GM23248 (cell line): ENCODE measurements around the gene SBK3. TPM values are rescaled to one million over a fixed set of nuclear protein-coding genes. Genes with fewer than 3 reads are reported as not detected.

Source experiments
- DNase-seq: peaks from one replicate; pipeline ENCODE4 v3.0.0-alpha.2; 2015
- H2AFZ ChIP-seq: fragments of 200-600 bp; sonication (generic); 2 replicates; pipeline ENCODE4 v1.6.1; 2016; ENCODE audit warnings: antibody characterized with exemption
- H3F3A ChIP-seq: fragments of 200-600 bp; sonication (generic); 2 replicates; pipeline ENCODE4 v1.6.1; 2016; ENCODE audit warnings: mild to moderate bottlenecking, antibody characterized with exemption, mixed run types; ENCODE audit not compliant: insufficient read depth
- H3K27ac ChIP-seq: fragments of 200-600 bp; sonication (generic); 2 replicates; pipeline ENCODE4 v1.5.1; 2016; ENCODE audit warnings: mild to moderate bottlenecking
- H3K27me3 ChIP-seq: fragments of 200-600 bp; sonication (generic); replicated peaks from 2 replicates; pipeline ENCODE4 v1.6.1; 2016; ENCODE audit warnings: mild to moderate bottlenecking; ENCODE audit not compliant: insufficient read depth
- H3K36me3 ChIP-seq: fragments of 200-600 bp; sonication (generic); 2 replicates; pipeline ENCODE4 v1.6.1; 2016; ENCODE audit warnings: low read depth, mild to moderate bottlenecking
- H3K4me1 ChIP-seq: fragments of 200-600 bp; sonication (generic); 2 replicates; pipeline ENCODE4 v1.6.1; 2016; ENCODE audit warnings: mild to moderate bottlenecking; ENCODE audit not compliant: insufficient read depth
- H3K4me2 ChIP-seq: fragments of 200-600 bp; sonication (generic); one replicate; pipeline ENCODE4 v1.6.1; 2016; ENCODE audit warnings: mild to moderate bottlenecking; ENCODE audit not compliant: unreplicated experiment
- H3K4me3 ChIP-seq: fragments of 200-600 bp; sonication (generic); 2 replicates; pipeline ENCODE4 v1.5.1; 2016; ENCODE audit warnings: mild to moderate bottlenecking
- H3K79me2 ChIP-seq: fragments of 200-600 bp; sonication (generic); 2 replicates; pipeline ENCODE4 v1.6.1; 2016; ENCODE audit warnings: mild to moderate bottlenecking; ENCODE audit not compliant: insufficient read depth
- H3K9ac ChIP-seq: fragments of 200-600 bp; sonication (generic); 2 replicates; pipeline ENCODE4 v1.6.1; 2016; ENCODE audit warnings: mild to moderate bottlenecking
- H3K9me2 ChIP-seq: fragments of 200-600 bp; sonication (generic); 2 replicates; pipeline ENCODE4 v1.6.1; 2016; ENCODE audit warnings: mixed run types, mild to moderate bottlenecking, moderate library complexity; ENCODE audit not compliant: insufficient read depth
- H3K9me3 ChIP-seq: fragments of 200-600 bp; sonication (generic); one replicate; pipeline ENCODE4 v1.6.1; 2017; ENCODE audit warnings: low read depth
- H4K20me1 ChIP-seq: fragments of 200-600 bp; sonication (generic); 2 replicates; pipeline ENCODE4 v1.6.0; 2016; ENCODE audit not compliant: insufficient read depth
- EZH2 ChIP-seq: fragments of 200-600 bp; sonication (generic); IDR thresholded peaks from 2 replicates; pipeline ENCODE4 v1.6.1; 2018; ENCODE audit warnings: antibody characterized with exemption, mild to moderate bottlenecking; ENCODE audit not compliant: insufficient read depth, poor library complexity, severe bottlenecking
- EZH2phosphoT487 ChIP-seq: fragments of 200-600 bp; sonication (generic); IDR thresholded peaks from 2 replicates; pipeline ENCODE4 v1.6.1; 2018; ENCODE audit warnings: antibody characterized with exemption, moderate library complexity, mild to moderate bottlenecking, low read depth; ENCODE audit not compliant: insufficient read depth
- WGBS, 2 experiments: methylation state at CpG; one replicate each; pipeline ENCODE4 v1.1.6; 2015 to 2017; ENCODE audit warnings: low lambda C conversion rate in 2 of 2, low coverage in 1 of 2; ENCODE audit errors: missing lambda C conversion rate in 2 of 2; 5-methylcytosine and 5-hydroxymethylcytosine counted together
- in situ Hi-C: fragments of 300-500 bp; cut with MboI; formaldehyde crosslinking; loops from 2 replicates; pipeline ENCODE4 v1.15.0; 2020
- polyA plus RNA-seq: library from polyadenylated mRNA; unstranded; fragments of >200 nt; fragmentation: Nextera tagmentation; extraction: Ambion mirVana; gene quantifications from 2 replicates; pipeline ENCODE4 v1.2.1, GENCODE V29; 2016
- total RNA-seq: library from RNA; depleted of rRNA; stranded (reverse); fragments of >200 nt; shearing (Covaris generic); gene quantifications from 2 replicates; pipeline ENCODE4 v1.2.3, GENCODE V29; 2014

SBK3 gene
- total and polyA plus RNA-seq, 2 experiments from 2014 or later = not detected

GRCh38 chr19:55567708-55568328 is 22.5 kb upstream of the SBK3 start:
- no peaks in the 10 kb centered on the region for H3K36me3 ChIP-seq
- no peak for DNase-seq
- no peaks in the 10 kb centered on the region for H3K9me3 ChIP-seq
- no peaks in the 10 kb centered on the region for H3K4me1 ChIP-seq
- H3K27me3 ChIP-seq = no peaks in the 10 kb centered on the region; the same call in 1 of the 2 replicates
- no peak overlapping the region for H2AFZ ChIP-seq
- no peaks in the 10 kb centered on the region for H4K20me1 ChIP-seq
- no peaks in the 10 kb centered on the region for H3F3A ChIP-seq
- no peak overlapping the region for H3K4me3 ChIP-seq
- no peak overlapping the region for H3K4me2 ChIP-seq
- no peak overlapping the region for H3K27ac ChIP-seq
- no peak overlapping the region for H3K9ac ChIP-seq
- in situ Hi-C loops = no loop called here
- no peaks in the 10 kb centered on the region for H3K9me2 ChIP-seq
- TF ChIP-seq EZH2phosphoT487 (no peak), EZH2 (no peak)
- H3K79me2 ChIP-seq = no peaks in the 10 kb centered on the region

DNA sequence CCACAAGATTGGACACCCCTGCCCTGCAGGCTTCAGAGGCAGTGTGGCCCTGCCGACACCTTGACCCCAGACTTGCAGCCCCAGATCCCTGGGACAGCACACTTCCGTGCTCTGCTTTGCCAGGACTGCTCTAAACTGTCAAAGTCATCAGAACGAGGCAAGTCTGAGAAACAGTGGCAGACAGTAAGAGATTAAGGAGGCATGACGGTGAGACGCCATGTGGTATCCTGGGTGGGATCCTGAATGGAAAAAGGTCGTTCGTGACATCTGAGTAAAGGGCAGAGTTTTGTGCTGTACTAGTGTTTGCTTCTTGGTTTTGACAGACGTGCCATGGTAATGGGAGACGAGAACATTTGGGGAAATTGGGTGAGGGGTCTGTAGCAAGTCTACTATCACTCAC is 21.5 kb upstream of the SBK3 start:
- in situ Hi-C loops = no loop called here
- WGBS, 2 experiments = 26% methylated on average over 9 of the region's 9 CpGs
- H3K27me3 ChIP-seq = no peaks in the 10 kb centered on the region; the same call in 1 of the 2 replicates
- no peaks in the 10 kb centered on the region for H3K4me1 ChIP-seq
- no peak for TF ChIP-seq EZH2
- TF ChIP-seq EZH2phosphoT487 = no peak
- no peak overlapping the region for H3K4me3 ChIP-seq
- no peaks in the 10 kb centered on the region for H3K9me2 ChIP-seq
- H3K4me2 ChIP-seq = no peak overlapping the region
- H4K20me1 ChIP-seq = no peaks in the 10 kb centered on the region
- H3K9me3 ChIP-seq = no peaks in the 10 kb centered on the region
- H2AFZ ChIP-seq = no peak overlapping the region
- H3K36me3 ChIP-seq = no peaks in the 10 kb centered on the region
- H3K79me2 ChIP-seq = no peaks in the 10 kb centered on the region
- no peak for DNase-seq
- H3K9ac ChIP-seq = no peak overlapping the region
- H3F3A ChIP-seq = no peaks in the 10 kb centered on the region
- H3K27ac ChIP-seq = no peak overlapping the region

- in situ Hi-C loops = no loop called here
These were observed 17.9 kb upstream of the SBK3 start for GRCh38 chr19:55563261-55563690.

DNA sequence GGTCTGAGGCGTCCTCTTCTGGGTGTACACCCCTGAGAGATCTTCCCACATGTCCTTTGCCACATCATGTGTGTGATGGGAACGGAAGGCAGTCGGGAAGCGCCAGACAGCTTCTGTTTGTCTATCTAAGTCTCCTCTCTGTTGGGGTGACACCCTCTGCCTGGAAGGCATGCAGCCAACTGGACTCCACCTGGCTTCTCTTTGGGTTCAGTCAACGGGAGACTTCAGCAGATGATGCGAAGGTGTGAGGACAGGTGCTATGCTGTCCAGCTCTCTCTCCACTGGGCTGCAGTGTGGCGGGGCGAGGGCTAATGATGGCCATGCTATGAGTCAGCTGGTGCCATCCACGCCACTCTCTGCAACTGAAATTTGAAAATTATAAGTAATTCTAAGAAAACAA is 14.3 kb upstream of the SBK3 start:
- Histone ChIP-seq H3F3A (no peaks in the 10 kb centered on the region), H4K20me1 (no peaks in the 10 kb centered on the region), H3K4me3 (no peak overlapping the region), H3K27ac (no peak overlapping the region), H3K27me3 (no peaks in the 10 kb centered on the region; the same call in 1 of the 2 replicates), H3K79me2 (no peaks in the 10 kb centered on the region), H3K36me3 (no peaks in the 10 kb centered on the region), H3K4me2 (no peak overlapping the region), H3K9me3 (no peaks in the 10 kb centered on the region), H3K4me1 (no peaks in the 10 kb centered on the region), H3K9me2 (no peaks in the 10 kb centered on the region), H3K9ac (no peak overlapping the region), H2AFZ (no peak overlapping the region)
- in situ Hi-C loops = no loop called here
- TF ChIP-seq EZH2 = no peak
- no peak for TF ChIP-seq EZH2phosphoT487
- no peak for DNase-seq
- 51 to 59% methylated on average over 8 to 9 of the region's 9 CpGs for WGBS, 2 experiments

More at GRCh38 chr19:55563261-55563690, 17.9 kb upstream of the SBK3 start:
- Histone ChIP-seq H3K9ac (no peak overlapping the region), H3K9me2 (no peaks in the 10 kb centered on the region), H3K27ac (no peak overlapping the region), H3K4me1 (no peaks in the 10 kb centered on the region), H3K79me2 (no peaks in the 10 kb centered on the region), H3F3A (no peaks in the 10 kb centered on the region), H2AFZ (no peak overlapping the region), H3K27me3 (no peaks in the 10 kb centered on the region; the same call in 1 of the 2 replicates), H3K4me3 (no peak overlapping the region), H3K4me2 (no peak overlapping the region), H4K20me1 (no peaks in the 10 kb centered on the region), H3K36me3 (no peaks in the 10 kb centered on the region), H3K9me3 (no peaks in the 10 kb centered on the region)
- DNase-seq = peak; percentile 60
- TF ChIP-seq EZH2 = no peak
- 14 to 15% methylated on average over 8 to 12 of the region's 12 CpGs for WGBS, 2 experiments

GRCh38 chr19:55554741-55555152 is 9.4 kb upstream of the SBK3 start:
- 59 to 61% methylated on average over 8 of the region's 8 CpGs for WGBS, 2 experiments
- no peaks in the 10 kb centered on the region for H4K20me1 ChIP-seq
- peaks cover 5% of the 10 kb centered on the region; the same call in 1 of the 2 replicates for H3K4me1 ChIP-seq
- H3K9me2 ChIP-seq = no peaks in the 10 kb centered on the region
- no peaks in the 10 kb centered on the region for H3K27me3 ChIP-seq
- no peaks in the 10 kb centered on the region for H3K79me2 ChIP-seq
- no peak overlapping the region for H2AFZ ChIP-seq
- H3K9me3 ChIP-seq = no peaks in the 10 kb centered on the region
- peaks cover 3% of the 10 kb centered on the region; the same call in 1 of the 2 replicates for H3F3A ChIP-seq
- in situ Hi-C loops = no loop called here
- TF ChIP-seq EZH2 = no peak
- TF ChIP-seq EZH2phosphoT487 = no peak
- H3K4me3 ChIP-seq = no peak overlapping the region
- DNase-seq = no peak
- H3K36me3 ChIP-seq = no peaks in the 10 kb centered on the region
- no peak overlapping the region for H3K27ac ChIP-seq
- no peak overlapping the region for H3K4me2 ChIP-seq
- no peak overlapping the region for H3K9ac ChIP-seq
